Activated CD8-positive, alpha-beta memory T cell treated with anti-CD3 and anti-CD28 coated beads for 1 hour (primary cell): ENCODE measurements around the gene VGLL4.

Experiments
- DNase-seq, 2 donors: peaks; one replicate each; pipeline ENCODE4 v3.0.0-alpha.2; 2020; ENCODE audit warnings: low read depth in 1 of 2; ENCODE audit errors: extremely low read depth in 1 of 2

The VGLL4 gene

GRCh38 chr3:11509173-11510000 lies 134.3 kb downstream of the VGLL4 start:
- no peak for DNase-seq

GRCh38 chr3:11508346-11509172 lies 135.2 kb downstream of the VGLL4 start:
- DNase-seq: no peak

- no peak for DNase-seq
Observed at GRCh38 chr3:11507719-11508118, 136.0 kb downstream of the VGLL4 start.
